DOHH2 (cell line): ENCODE measurements around the gene PIK3AP1.
"Not testable (repeated sequence)": the region's sequence is repeated elsewhere in the genome, so short reads cannot be mapped to it uniquely, and the experiment has no call there.

ENCODE experiments used
- H3F3A ChIP-seq: fragments of 200-600 bp; sonication (generic), shearing (Covaris generic); 2 replicates; pipeline ENCODE4 v1.6.0; 2016; ENCODE audit warnings: antibody characterized with exemption, mild to moderate bottlenecking; ENCODE audit not compliant: control insufficient read depth, insufficient read depth
- H3K27ac ChIP-seq: fragments of 200-600 bp; sonication (generic); 2 replicates; pipeline ENCODE4 v1.5.1; 2014; ENCODE audit warnings: low read depth, mild to moderate bottlenecking, low read length, moderate library complexity
- H3K27me3 ChIP-seq: fragments of 200-600 bp; sonication (generic); 2 replicates; pipeline ENCODE4 v1.6.1; 2014; ENCODE audit warnings: mild to moderate bottlenecking, low read length, mixed read lengths; ENCODE audit not compliant: control insufficient read depth
- H3K36me3 ChIP-seq: fragments of 200-600 bp; sonication (generic); 2 replicates; pipeline ENCODE4 v1.6.1; 2014; ENCODE audit warnings: mild to moderate bottlenecking, low read length, moderate library complexity, mixed read lengths; ENCODE audit not compliant: control insufficient read depth
- H3K4me1 ChIP-seq: fragments of 200-600 bp; sonication (generic); 2 replicates; pipeline ENCODE4 v1.6.1; 2014; ENCODE audit warnings: mild to moderate bottlenecking, low read length, mixed read lengths; ENCODE audit not compliant: control insufficient read depth
- H3K4me2 ChIP-seq: fragments of 200-600 bp; sonication (generic); 2 replicates; pipeline ENCODE4 v1.6.0; 2014; ENCODE audit warnings: mild to moderate bottlenecking, low read length, moderate library complexity
- H3K4me3 ChIP-seq: fragments of 200-600 bp; sonication (generic); 2 replicates; pipeline ENCODE4 v1.5.1; 2014; ENCODE audit warnings: mild to moderate bottlenecking, low read length, mixed read lengths
- H3K79me2 ChIP-seq: fragments of 200-600 bp; sonication (generic); 2 replicates; pipeline ENCODE4 v1.6.1; 2014; ENCODE audit warnings: mild to moderate bottlenecking, low read length, mixed read lengths; ENCODE audit not compliant: control insufficient read depth
- H3K9me2 ChIP-seq: fragments of 200-600 bp; sonication (generic); replicated peaks from 2 replicates; pipeline ENCODE4 v1.6.1; 2014; ENCODE audit warnings: mild to moderate bottlenecking, low read length, mixed read lengths; ENCODE audit not compliant: control insufficient read depth
- H3K9me3 ChIP-seq: fragments of 200-600 bp; sonication (generic); 2 replicates; pipeline ENCODE4 v1.6.1; 2014; ENCODE audit warnings: antibody characterized with exemption, low read length, mixed read lengths; ENCODE audit not compliant: control insufficient read depth, insufficient read depth
- H4K20me1 ChIP-seq: fragments of 200-600 bp; sonication (generic); 2 replicates; pipeline ENCODE4 v1.6.0; 2014; ENCODE audit warnings: low read depth, mild to moderate bottlenecking, antibody characterized with exemption, low read length, moderate library complexity; ENCODE audit not compliant: control insufficient read depth, insufficient read depth
- CTCF ChIP-seq: fragments of 200-600 bp; sonication (generic); IDR thresholded peaks from one replicate; pipeline ENCODE4 v1.5.1; 2014; ENCODE audit warnings: antibody characterized with exemption, mild to moderate bottlenecking, low read depth, low read length; ENCODE audit not compliant: poor library complexity, severe bottlenecking
- EZH2phosphoT487 ChIP-seq: fragments of 200-600 bp; sonication (generic); IDR thresholded peaks from 2 replicates; pipeline ENCODE4 v1.6.1; 2017; ENCODE audit warnings: borderline replicate concordance, mild to moderate bottlenecking, antibody characterized with exemption, low read length, moderate library complexity, mixed read lengths

The PIK3AP1 gene

GRCh38 chr10:96700374-96701099 lies 19.8 kb downstream of the PIK3AP1 start:
- TF ChIP-seq EZH2phosphoT487 (no peak), CTCF (no peak)
- Histone ChIP-seq H3K27ac (peak overlapping the region; percentile 97), H3K4me2 (peak overlapping the region; percentile 93), H3F3A (peaks cover 51% of the 10 kb centered on the region), H3K36me3 (peaks cover 79% of the 10 kb centered on the region), H3K79me2 (peaks cover 98% of the 10 kb centered on the region), H4K20me1 (peaks cover 12% of the 10 kb centered on the region), H3K27me3 (no peaks in the 10 kb centered on the region), H3K4me1 (peaks cover 94% of the 10 kb centered on the region), H3K9me3 (no peaks in the 10 kb centered on the region), H3K4me3 (peak overlapping the region; percentile 82), H3K9me2 (no peaks in the 10 kb centered on the region)

GRCh38 chr10:96699613-96700012 lies 20.7 kb downstream of the PIK3AP1 start:
- no peaks in the 10 kb centered on the region for H3K27me3 ChIP-seq
- peak overlapping the region; percentile 93 for H3K4me2 ChIP-seq
- peaks cover 94% of the 10 kb centered on the region for H3K4me1 ChIP-seq
- no peaks in the 10 kb centered on the region for H3K9me3 ChIP-seq
- peaks cover 79% of the 10 kb centered on the region for H3K36me3 ChIP-seq
- peak overlapping the region; percentile 82 for H3K4me3 ChIP-seq
- TF ChIP-seq EZH2phosphoT487 (no peak), CTCF (no peak)
- peak overlapping the region; percentile 97 for H3K27ac ChIP-seq
- H3F3A ChIP-seq = peaks cover 46% of the 10 kb centered on the region
- H4K20me1 ChIP-seq = peaks cover 12% of the 10 kb centered on the region
- H3K9me2 ChIP-seq = no peaks in the 10 kb centered on the region
- peaks cover 98% of the 10 kb centered on the region for H3K79me2 ChIP-seq

GRCh38 chr10:96698305-96698704 lies 22.0 kb downstream of the PIK3AP1 start:
- H3F3A ChIP-seq = peaks cover 34% of the 10 kb centered on the region
- not testable (repeated sequence) for H3K27me3 ChIP-seq, H3K9me3 ChIP-seq, H3K9me2 ChIP-seq
- peak overlapping the region; percentile 82 for H3K4me3 ChIP-seq
- H3K36me3 ChIP-seq = peaks cover 84% of the 10 kb centered on the region
- H3K4me2 ChIP-seq = peak overlapping the region; percentile 93
- H3K79me2 ChIP-seq = peaks cover 100% of the 10 kb centered on the region
- peaks cover 20% of the 10 kb centered on the region for H4K20me1 ChIP-seq
- H3K4me1 ChIP-seq = peaks cover 96% of the 10 kb centered on the region
- H3K27ac ChIP-seq = peak overlapping the region; percentile 66

- Histone ChIP-seq H3K27ac (peak overlapping the region; percentile 66), H4K20me1 (peaks cover 23% of the 10 kb centered on the region), H3K27me3 (no peaks in the 10 kb centered on the region), H3K4me2 (peak overlapping the region; percentile 93), H3K9me3 (no peaks in the 10 kb centered on the region), H3K9me2 (no peaks in the 10 kb centered on the region), H3K36me3 (peaks cover 84% of the 10 kb centered on the region), H3F3A (peaks cover 25% of the 10 kb centered on the region), H3K4me1 (peaks cover 95% of the 10 kb centered on the region), H3K4me3 (peak overlapping the region; percentile 82), H3K79me2 (peaks cover 100% of the 10 kb centered on the region)
- TF ChIP-seq EZH2phosphoT487 (no peak), CTCF (no peak)
Observed at GRCh38 chr10:96697438-96697837, 22.9 kb downstream of the PIK3AP1 start.
